ENCODE measurements around the gene EIF3CL. TPM values are rescaled to one million over a fixed set of nuclear protein-coding genes. Genes with fewer than 3 reads are reported as not detected.
"Not testable (repeated sequence)": the region's sequence is repeated elsewhere in the genome, so short reads cannot be mapped to it uniquely, and the experiment has no call there.

Gene EIF3CL, protein sequence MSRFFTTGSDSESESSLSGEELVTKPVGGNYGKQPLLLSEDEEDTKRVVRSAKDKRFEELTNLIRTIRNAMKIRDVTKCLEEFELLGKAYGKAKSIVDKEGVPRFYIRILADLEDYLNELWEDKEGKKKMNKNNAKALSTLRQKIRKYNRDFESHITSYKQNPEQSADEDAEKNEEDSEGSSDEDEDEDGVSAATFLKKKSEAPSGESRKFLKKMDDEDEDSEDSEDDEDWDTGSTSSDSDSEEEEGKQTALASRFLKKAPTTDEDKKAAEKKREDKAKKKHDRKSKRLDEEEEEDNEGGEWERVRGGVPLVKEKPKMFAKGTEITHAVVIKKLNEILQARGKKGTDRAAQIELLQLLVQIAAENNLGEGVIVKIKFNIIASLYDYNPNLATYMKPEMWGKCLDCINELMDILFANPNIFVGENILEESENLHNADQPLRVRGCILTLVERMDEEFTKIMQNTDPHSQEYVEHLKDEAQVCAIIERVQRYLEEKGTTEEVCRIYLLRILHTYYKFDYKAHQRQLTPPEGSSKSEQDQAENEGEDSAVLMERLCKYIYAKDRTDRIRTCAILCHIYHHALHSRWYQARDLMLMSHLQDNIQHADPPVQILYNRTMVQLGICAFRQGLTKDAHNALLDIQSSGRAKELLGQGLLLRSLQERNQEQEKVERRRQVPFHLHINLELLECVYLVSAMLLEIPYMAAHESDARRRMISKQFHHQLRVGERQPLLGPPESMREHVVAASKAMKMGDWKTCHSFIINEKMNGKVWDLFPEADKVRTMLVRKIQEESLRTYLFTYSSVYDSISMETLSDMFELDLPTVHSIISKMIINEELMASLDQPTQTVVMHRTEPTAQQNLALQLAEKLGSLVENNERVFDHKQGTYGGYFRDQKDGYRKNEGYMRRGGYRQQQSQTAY
- total RNA-seq, result 100 to 1,000 TPM; 107 to 235 (median 116) TPM
- polyA plus RNA-seq, result 10 to 100 TPM; 46.2 to 54.6 (median 48.5) TPM

DNA sequence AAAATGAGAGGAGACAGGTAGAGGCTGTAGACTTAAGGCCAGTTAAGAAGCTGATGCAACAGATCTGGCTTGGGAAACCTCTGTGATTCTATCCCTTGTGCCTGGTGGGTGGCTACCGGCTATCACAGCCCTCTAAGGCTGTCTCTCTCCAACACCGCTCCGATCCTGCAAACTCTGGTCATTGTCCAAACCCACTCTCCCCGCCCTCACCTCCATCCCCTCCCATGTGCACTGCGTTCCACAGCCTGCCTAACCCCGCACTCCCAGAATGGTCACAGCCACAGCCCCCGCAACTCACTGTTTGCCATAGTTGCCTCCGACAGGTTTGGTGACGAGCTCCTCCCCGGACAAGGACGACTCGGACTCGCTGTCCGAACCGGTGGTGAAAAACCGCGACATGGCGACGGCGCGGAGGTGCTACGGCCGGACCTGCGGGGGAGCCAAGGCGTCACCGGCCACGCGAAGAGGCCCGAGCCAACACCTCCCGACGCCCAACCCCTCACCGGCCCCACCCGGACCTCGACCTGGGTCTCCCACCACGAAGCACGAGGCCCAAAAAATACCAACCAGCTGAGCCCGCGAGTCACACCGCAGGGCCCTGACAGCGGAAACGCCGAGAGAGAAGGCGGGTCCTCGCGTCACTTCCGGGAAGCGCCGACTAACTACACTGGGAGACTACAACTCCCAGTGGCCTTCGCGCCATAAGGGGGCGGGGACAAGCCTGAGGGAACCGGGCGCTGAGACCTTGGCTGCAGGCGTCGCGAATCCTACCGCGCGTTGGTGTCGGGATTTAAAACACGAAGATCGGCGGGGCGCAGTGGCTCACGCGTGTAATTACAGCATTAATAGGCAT is at the start of gene EIF3CL:
TSS of gene EIF3CL (minus strand) at position 622 of the 853 bp plus-strand sequence. CDS start at position 399, 223 bp downstream.
- peak within 1 kb of the TSS in 2 of 4 donors; percentile 27 to 30 for H3K4me3 ChIP-seq
- WGBS, 2 donors, result no CpG with 5 or more reads among the region's 66 CpGs
- H3K4me1 ChIP-seq; H3K9me3 ChIP-seq; H3K36me3 ChIP-seq; DNase-seq; H3K27me3 ChIP-seq; intact Hi-C loops (cut with DNase I); H3K27ac ChIP-seq: not testable (repeated sequence)

DNA sequence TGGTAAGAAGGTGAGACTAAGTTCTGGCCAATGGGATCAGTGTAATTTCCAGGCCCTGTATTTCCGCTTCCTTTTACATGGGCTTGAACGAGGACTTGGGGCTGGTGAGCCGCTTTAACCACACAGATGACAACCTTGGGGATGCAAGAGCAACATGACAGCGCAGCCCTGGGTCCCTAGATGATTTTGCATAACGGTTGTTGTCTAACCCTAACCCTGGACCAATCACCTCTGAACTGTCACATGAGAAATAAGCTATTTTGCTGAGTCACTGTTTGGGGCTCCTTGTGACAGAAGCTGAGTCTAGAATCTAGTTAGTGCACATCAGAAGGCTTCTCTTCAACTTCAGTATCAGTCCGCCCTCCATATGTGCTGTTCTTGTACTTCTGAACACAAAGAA is 43.4 kb upstream of the EIF3CL start:
- DNase-seq; intact Hi-C loops (cut with DNase I); H3K27me3 ChIP-seq; H3K4me1 ChIP-seq; H3K4me3 ChIP-seq; H3K27ac ChIP-seq; H3K9me3 ChIP-seq; H3K36me3 ChIP-seq: not testable (repeated sequence)
- WGBS, 2 donors, result no CpG with 5 or more reads among the region's 6 CpGs

DNA sequence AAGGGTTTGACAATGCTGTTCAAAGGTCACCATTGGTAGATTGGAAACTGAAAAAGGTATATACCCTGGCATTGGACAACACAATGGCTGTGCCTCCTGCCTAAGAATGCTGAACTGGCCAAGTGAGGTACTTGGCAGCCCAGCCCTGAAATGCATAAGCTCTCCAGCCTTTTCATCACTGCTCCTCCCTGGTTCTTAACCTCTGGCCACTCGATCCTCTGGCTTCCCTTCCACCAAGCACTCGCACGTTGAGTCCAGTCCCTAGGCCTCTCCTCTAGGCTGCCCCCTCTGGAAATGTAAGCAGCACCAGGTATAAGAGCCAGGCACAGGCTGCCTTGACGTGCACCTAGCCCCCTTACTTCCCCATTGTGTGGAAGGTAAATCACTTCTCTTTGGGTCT is 42.7 kb upstream of the EIF3CL start:
- H3K4me1 ChIP-seq; DNase-seq; H3K27me3 ChIP-seq; H3K4me3 ChIP-seq; intact Hi-C loops (cut with DNase I); H3K36me3 ChIP-seq; H3K27ac ChIP-seq; H3K9me3 ChIP-seq: not testable (repeated sequence)
- no CpG with 5 or more reads among the region's 4 CpGs for WGBS, 2 donors

DNA sequence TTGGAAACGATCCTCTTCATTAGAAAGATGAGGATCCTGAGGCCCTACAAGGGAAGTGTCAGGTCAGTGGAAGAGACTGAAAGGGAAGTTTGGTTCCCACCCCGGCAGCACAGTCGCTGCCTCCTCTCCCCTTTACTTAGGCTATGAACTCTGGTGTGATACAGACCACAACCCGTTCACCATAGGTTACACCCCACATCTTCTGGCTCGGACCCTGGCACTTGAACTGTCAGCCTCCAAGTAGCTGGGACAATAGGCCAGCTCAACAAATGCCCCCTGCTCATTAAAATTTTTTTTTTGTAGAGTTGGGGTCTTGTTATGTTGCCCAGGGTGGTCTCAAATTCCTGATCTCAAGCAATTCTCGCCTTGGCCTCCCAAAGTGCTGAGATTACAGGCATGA is 40.3 kb upstream of the EIF3CL start:
- H3K27ac ChIP-seq; H3K27me3 ChIP-seq; H3K4me1 ChIP-seq; H3K9me3 ChIP-seq; intact Hi-C loops (cut with DNase I); H3K36me3 ChIP-seq; H3K4me3 ChIP-seq: not testable (repeated sequence)
- peak; percentile 33 for DNase-seq
- 84 to 85% methylated on average over 3 of the region's 6 CpGs for WGBS, 2 donors

DNA sequence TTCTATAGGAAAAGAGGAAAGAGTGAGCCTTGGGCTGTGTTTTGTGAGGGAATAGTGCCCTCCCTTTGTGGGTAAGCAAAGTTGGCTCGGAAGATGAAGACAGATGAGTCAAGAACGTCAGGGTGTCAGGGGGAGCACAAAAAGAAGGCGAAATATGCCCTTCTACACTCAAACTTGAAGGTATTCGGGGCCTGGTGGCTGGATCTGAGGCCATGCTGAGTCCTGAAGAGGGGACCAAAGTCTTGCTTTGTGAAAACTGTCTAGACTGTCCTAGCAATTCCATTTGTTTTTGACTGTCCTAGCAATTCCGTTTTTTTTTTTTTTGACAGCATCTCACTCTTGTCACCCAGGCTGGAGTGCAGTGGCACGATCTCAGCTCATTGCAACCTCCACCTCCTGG is 35.3 kb upstream of the EIF3CL start:
- H3K27me3 ChIP-seq, DNase-seq: not testable (repeated sequence)
- WGBS, 2 donors, result 80 to 87% methylated on average over 3 of the region's 6 CpGs

DNA sequence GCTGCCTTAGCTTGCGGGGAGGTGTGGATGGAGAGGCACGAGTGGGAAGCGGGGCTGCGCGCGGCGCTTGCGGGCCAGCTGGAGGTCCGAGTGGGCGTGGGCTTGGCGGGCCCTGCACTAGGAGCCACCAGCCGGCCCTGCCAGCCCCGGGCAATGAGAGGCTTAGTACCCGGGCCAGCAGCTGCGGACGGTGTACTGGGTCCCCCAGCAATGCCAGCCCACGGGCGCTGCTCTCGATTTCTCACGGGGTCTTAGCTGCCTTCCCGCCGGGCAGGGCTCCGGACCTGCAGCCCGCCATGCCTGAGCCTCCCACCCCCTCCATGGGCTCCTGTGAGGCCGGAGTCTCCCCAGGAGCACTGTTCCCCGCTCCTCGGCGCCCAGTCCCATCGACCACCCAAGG is 31.7 kb upstream of the EIF3CL start:
- DNase-seq; H3K27ac ChIP-seq; H3K27me3 ChIP-seq; H3K9me3 ChIP-seq; H3K4me1 ChIP-seq; intact Hi-C loops (cut with DNase I); H3K4me3 ChIP-seq; H3K36me3 ChIP-seq: not testable (repeated sequence)
- 95 to 98% methylated on average over 19 to 21 of the region's 29 CpGs for WGBS, 2 donors

More for the DNA sequence above, 35.3 kb upstream of the EIF3CL start:
- H3K27ac ChIP-seq; H3K9me3 ChIP-seq; intact Hi-C loops (cut with DNase I); H3K4me3 ChIP-seq; H3K36me3 ChIP-seq; H3K4me1 ChIP-seq: not testable (repeated sequence)

DNA sequence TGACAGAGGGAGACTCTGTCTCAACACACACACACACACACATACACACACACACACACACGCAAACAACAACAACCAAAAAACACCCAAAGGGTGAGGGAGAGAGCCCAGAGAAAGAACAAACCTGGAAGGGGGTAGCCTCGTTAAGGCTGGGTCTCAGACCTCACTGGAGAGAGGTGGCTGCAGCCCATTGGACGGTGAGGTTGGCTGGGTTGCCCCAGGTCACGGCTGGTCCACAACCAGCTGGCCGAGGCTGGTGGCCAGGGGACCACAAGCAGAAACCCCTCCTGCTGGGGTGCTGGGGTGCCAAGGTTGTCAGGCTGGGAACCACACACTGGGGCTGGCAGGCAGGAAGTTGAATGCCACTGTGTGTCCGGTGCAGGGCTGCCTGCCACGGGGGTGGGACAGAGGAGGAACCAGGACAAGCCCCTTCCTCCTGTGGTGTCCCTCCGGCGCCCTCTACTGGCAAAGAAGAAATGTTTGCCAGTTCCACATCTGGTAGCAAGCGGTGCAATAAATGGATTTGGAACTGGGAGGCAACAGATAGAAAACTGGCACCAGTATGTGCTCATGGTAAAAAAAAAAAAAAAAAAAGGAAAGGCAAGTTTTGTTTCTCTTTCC is 22.5 kb upstream of the EIF3CL start:
- H3K4me1 ChIP-seq; H3K4me3 ChIP-seq; H3K36me3 ChIP-seq; DNase-seq; H3K27ac ChIP-seq; H3K27me3 ChIP-seq; H3K9me3 ChIP-seq; intact Hi-C loops (cut with DNase I): not testable (repeated sequence)
- WGBS, 2 donors, result 33 to 69% methylated on average over 1 of the region's 10 CpGs

DNA sequence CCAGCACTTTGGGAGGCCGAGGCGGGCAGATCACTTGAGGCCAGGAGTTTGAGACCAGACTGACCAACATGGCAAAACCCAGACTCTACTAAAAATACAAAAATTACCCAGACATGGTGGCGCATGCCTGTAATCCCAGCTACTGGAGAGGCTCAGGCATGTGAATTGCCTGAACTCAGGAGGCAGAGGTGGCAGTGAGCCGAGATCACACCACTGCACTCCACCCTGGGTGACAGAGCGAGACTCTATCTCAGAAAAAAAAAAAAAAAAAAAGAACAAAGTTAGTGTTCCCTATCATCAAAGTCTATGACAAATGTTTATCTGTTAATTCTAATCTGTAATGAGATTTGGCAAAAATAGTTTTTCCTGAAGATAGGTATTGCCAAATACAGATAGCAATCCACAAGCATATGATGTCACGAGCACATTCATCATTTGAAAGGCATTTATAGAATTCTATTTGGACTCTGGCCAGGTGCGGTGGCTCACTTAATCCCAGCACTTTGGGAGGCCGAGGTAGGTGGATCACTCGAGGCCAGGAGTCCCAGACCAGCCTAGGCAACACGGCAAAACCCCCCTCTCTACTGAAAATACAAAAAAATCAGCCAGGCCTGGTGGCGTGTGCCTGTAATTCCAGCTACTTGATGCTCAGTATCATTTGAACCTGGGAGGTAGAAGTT is 17.6 kb upstream of the EIF3CL start:
- intact Hi-C loops (cut with DNase I); DNase-seq: not testable (repeated sequence)
- WGBS, 2 donors, result no CpG with 5 or more reads among the region's 11 CpGs

DNA sequence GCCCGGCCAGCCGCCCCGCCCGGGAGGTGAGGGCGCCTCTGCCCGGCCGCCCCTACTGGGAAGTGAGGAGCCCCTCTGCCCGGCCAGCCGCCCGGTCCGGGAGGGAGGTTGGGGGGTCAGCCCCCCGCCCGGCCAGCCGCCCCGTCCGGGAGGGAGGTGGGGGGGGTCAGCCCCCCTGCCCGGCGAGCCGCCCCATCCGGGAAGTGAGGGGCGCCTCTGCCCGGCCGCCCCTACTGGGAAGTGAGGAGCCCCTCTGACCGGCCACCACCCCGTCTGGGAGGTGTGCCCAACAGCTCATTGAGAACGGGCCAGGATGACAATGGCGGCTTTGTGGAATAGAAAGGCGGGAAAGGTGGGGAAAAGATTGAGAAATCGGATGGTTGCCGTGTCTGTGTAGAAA is 13.4 kb upstream of the EIF3CL start:
- 92 to 94% methylated on average over 19 to 21 of the region's 30 CpGs for WGBS, 2 donors
- H3K4me1 ChIP-seq; H3K27ac ChIP-seq; intact Hi-C loops (cut with DNase I); H3K9me3 ChIP-seq; H3K36me3 ChIP-seq; H3K27me3 ChIP-seq; DNase-seq; H3K4me3 ChIP-seq: not testable (repeated sequence)

More for the DNA sequence above, 17.6 kb upstream of the EIF3CL start:
- not testable (repeated sequence) for H3K36me3 ChIP-seq, H3K4me3 ChIP-seq, H3K9me3 ChIP-seq, H3K4me1 ChIP-seq, H3K27me3 ChIP-seq, H3K27ac ChIP-seq

DNA sequence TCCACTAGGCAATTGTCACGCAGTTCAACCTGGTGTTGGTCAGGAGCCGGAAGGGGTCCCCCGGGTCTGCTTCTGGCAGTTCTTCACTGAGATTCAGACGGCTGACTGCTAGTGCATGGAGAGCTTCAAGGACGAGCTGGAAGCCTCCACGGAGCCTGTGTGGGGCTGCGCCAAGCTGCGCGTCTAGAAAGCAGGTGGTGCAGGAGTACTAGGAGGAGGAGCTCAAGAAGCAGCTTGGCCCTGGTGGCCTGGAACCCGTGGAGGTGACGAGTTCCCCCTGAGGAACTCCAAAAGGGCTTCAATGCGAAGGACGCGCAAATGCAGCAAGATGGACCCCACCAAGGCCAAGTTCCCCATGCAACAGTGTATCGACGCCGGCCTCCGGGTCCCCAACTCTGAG is 10.9 kb upstream of the EIF3CL start:
- intact Hi-C loops (cut with DNase I); H3K36me3 ChIP-seq; H3K4me3 ChIP-seq; H3K4me1 ChIP-seq; H3K27ac ChIP-seq; DNase-seq; H3K9me3 ChIP-seq; H3K27me3 ChIP-seq: not testable (repeated sequence)
- WGBS, 2 donors, result 89 to 94% methylated on average over 15 of the region's 18 CpGs

DNA sequence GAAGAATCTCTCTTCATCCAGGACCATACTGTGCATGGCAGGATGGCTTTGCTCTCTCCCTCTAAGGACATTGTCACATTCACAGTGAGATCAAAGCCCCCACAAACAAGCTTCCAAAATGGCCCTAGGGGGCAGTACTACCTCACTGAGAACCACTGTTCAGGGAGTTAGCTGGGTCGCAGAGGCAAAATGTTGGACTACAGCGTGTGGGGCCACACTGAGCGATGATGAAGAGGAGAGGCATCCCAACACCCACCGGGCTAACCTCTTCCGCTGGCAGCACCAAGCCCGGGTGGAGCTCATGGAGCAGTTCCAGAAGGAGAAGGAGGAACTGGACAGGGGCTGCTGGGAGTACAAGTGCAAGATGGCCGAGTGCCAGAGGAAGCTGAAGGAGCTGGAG is 9.9 kb upstream of the EIF3CL start:
- WGBS, 2 donors, result no CpG with 5 or more reads among the region's 7 CpGs
- H3K27ac ChIP-seq; H3K36me3 ChIP-seq; intact Hi-C loops (cut with DNase I); H3K9me3 ChIP-seq; H3K4me1 ChIP-seq; DNase-seq; H3K27me3 ChIP-seq; H3K4me3 ChIP-seq: not testable (repeated sequence)

All from sigmoid colon (tissue), 7 donors.